Stimulated activated CD8-positive, alpha-beta memory T cell treated with anti-CD3 and anti-CD28 coated beads, Interleukin-15, amount 100 ng/mL, for 1 hour (primary cell): Measurements from ENCODE around the gene IQGAP3.
A peak's percentile ranks its signal among the peaks of the same experiment; 100 is the strongest.

Source experiments
- DNase-seq: peaks from one replicate; pipeline ENCODE4 v3.0.0-alpha.2; 2020; ENCODE audit warnings: low read depth

IQGAP3 gene

DNA sequence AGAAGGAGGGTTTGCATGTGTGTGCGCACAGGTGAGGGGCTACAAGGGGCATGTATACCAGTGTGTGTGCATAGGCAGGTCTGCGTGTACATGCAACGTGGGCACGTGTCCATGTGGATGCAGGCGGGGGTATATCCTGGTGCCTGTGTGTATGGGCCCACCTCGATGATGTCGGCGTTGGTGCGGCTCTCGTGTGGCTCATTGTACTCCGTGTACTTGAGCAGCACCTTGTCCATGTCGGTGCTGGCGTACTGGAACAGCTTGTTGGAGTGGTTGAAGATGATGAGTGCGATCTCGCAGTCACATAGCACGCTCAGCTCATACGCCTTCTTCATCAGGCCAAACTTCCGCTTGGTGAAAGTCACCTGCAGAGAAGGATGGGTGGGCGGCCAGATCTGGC lies 90.1 kb downstream of the IQGAP3 start:
- DNase-seq, result no peak

DNA sequence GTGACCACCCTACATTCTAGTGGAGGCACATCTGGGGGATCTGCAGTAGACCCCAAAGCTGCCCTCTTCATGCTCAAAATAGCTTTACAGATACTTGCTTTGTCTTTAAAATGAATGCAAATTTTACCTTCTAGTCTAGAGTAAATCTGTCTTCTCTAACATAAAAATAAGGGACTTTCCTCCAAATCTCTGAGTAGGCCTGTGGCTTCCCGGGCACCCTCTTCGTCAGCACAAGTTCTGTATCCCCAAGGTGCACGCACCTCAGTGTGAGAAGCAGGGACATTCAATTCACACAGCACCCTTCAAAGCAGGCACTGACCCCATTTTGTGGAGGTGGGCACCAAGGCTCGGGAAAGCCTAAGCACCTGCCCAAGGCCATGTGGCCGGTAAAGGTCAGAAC lies 90.8 kb downstream of the IQGAP3 start:
- DNase-seq, result no peak

DNA sequence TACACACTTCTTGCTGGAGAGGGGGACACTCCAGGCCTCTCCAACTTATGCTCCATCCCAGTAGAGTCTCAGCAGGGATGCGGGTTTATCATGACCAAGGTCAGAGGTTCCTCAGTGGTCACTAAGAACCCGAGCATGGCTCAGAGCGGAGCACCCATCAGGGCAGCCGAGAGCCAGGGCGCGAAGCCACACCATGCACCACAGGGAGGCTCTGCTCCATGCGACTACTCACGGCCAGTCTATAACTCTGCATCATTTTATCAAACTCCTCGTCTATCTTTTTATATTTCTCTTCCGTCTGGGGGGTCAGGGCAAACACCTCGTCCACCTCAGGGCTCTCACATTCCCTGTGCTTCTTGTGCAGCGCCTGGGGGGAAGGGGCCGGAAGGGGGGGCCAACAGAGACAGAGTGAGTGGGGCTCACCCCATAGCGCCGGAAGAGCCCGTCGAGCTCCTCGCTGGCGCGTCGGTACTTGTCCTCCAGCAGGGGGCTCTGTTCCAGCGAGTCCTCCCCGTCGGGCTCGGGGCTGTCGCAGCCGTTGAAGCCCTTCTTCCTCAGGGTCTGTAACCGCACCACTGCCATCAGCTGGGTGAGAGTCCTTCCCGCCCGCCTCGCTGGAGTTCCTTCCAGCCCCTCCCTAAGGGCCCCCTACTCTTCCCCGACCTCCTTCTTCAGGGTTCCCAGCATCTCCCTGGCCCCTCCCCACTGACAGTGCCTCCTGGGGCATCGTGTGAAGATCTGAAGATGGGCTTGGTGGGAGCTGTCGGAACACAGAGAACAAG lies 91.8 kb downstream of the IQGAP3 start:
- DNase-seq, result peak; percentile 67

DNA sequence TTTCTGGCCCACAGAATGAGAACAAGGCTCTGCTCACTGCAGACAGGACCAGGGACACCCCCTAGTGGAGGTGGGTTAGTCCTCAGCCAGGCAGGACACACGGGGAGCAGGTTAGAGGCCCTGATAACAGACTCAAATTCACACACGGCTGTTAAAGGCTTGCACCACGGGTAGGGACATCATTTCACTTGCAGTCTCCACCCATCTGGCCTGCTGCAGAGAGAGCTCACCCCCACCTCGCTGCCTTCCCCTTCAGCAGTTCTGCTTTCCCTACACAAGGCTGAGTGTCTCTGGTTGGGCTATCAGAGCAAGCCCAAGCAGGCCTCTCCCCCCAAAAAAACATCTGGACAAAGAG lies 92.4 kb downstream of the IQGAP3 start:
- no peak for DNase-seq

DNA sequence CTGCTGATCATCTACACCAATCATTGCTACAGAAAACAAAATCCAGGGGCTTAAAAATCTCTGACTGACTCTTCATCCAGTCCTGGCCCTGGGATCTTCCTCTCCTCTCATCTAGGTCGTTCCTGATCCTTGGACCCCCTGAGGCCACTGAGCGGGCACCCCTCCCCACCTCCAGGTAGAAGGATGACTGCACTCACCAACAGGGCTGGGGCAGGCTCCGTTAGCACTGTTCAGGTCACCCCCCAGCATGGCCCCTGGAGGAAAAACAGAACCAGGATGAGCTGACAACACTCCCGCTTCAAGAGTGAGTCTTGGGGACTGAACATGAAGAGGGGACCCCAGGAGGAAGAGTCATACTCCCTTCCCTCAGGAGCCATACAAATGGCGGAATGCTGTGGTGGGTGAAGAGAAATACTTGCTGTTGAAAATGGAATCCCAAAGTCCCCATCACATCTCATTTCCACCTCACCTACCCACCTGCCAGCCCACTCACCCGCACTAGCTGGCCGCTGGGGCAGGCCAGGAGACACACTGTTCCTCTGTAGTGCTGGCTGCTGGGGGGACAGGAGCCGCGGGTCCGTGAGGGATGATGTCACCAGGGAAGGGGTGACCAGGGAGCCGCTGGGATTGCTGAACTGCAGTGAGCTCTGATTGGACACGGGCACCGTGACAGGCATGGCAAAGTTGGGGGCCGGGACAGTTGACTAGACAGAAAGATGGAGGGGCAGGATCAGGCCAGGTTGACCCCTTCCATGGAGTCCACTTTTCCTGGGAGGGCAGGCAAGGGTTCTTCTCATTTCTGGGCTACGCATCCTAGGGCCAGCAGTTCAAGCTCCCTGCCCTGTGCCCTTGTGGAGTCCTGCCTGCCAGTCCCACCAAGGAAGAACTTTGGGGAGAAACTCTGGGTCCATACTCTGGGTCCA lies 93.0 kb downstream of the IQGAP3 start:
- no peak for DNase-seq

DNA sequence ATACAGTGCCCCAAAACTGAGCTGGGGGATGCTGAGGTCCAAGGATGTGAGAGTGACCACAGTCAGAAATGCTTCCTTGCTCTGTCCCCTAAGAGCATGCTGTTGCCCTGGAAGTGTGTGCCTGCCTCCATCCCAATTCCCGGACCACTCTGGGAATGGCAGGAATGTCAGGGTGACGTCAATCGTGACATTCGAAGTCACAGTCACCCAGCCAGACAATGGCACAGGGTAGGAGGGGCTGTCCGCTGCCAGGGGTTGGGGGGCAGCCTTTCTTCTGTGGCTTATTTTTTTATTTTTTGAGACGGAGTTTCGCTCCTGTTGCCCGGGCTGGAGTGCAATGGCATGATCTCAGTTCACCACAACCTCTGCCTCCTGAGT lies 94.1 kb downstream of the IQGAP3 start:
- no peak for DNase-seq

DNA sequence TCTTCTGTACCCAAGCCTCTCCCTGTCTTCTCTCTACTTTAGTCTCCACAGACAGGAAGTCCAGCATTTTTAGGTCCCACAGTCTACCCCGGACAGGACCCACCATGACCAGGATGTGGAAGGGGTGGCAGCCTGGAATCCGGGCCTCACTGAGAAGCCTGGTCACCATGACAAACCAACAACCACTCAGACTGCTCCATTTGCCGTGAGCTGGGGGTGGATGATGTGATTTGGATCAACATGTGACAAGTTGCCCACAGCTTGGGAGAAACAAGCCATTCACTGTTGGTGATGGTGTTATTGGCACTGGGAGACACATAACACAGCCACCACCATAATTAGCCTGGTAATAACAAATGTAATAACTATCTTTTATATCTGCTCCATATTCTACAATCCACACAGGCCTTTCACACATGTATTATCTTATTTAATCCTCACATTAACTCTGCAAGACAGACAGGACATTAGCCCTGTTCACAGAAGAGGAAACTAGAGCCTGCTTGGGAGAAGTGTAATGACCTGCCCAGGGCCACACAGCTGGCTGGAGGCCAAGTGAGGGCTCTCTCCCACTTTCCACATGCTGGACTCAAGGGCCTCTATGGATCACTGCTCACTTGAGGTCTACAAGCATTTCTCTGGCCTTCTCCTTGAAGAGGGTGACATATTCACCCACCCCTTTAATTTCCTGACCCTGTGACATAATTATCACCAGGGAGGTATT lies 94.7 kb downstream of the IQGAP3 start:
- no peak for DNase-seq

DNA sequence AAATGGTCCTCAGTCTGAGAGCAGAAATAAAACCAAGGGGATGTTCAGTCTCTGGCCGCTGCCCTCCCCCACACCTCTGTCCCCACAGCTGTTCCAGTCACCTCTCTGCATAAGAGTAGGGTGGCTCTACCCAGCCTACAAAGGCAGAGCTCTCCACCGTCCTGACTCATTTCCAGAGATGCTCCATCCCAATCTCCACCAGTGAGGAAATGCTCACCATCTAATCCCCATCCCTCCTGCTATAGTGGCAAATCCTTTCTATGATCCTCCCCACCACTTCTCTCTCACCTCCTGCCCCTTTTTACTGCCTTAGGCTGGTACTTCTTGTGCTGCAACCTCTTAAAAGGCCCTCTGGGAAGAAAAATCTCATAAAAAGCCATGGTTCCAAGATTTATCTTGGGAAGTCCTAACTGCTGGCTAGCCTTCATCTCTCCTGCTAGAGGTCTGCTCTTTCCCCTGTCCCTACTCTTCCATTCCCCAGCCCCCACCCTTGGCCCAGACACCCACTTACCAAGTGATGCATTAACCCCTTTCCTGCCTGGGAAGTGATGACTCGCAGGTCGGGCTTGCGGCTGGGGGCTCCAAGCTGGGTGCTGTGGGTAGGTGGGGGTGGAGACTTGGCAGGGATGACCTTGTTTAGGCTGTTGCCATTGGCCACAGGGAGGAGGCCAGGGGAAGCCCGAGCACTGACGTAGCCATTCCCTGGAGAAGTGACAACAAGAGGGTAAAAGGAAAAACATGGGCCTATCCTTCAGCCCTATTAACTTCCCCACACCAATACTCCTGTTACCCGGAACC lies 95.7 kb downstream of the IQGAP3 start:
- DNase-seq, result no peak

DNA sequence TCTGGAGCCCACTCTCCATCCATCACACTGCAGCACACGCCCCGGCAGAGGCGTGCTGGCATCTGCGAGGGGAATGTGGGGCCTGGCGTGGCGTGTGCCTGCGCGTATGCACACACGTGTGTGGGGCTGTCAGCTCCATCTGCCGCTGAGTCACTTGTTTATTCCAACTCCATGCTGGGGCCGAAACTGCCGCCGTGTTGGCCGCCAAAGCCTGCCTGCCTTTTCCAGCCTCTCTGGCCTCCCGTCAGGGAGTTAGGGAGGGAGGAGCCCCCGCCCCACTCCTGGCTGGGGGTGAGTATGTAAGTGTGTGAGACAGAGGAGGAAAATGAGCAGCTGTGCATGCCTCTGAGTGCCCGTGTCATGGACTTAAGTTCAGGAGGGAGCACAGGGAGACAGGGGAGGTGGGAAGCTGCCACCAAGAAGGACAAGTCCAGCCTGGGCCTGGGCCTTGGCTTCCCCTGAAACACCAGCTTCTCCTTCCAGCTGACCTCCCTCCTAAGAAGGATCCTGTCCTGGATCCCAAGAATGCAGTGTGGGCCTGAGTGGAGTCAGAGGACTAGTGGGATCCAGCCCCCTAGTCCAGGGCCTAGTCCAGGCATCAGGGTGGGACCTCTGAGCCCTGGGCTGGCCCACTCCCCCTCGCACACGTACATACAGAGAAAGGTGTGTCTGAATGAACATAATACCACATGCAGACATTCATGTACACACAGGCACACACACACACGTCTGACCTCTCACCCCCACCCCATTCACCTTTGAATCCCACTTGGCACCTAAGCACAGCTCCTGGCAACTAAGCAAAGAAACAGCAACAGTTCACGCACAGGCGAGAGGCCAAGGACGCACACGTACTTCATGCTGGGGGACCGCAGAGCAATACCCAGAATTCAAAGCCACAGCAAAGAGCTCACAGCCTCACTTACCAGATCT lies 96.5 kb downstream of the IQGAP3 start:
- no peak for DNase-seq
